Stimulated activated CD4-positive, alpha-beta T cell treated with anti-CD3 and anti-CD28 coated beads, Interleukin-1b, Interleukin-23, amount 100 ng/mL, for 48 hours (primary cell): ENCODE measurements around the gene IL1R1.
A peak's percentile ranks its signal among the peaks of the same experiment; 100 is the strongest.

Source experiments
- DNase-seq: peaks from one replicate; pipeline ENCODE4 v3.0.0-alpha.2; 2020

Gene IL1R1

DNA sequence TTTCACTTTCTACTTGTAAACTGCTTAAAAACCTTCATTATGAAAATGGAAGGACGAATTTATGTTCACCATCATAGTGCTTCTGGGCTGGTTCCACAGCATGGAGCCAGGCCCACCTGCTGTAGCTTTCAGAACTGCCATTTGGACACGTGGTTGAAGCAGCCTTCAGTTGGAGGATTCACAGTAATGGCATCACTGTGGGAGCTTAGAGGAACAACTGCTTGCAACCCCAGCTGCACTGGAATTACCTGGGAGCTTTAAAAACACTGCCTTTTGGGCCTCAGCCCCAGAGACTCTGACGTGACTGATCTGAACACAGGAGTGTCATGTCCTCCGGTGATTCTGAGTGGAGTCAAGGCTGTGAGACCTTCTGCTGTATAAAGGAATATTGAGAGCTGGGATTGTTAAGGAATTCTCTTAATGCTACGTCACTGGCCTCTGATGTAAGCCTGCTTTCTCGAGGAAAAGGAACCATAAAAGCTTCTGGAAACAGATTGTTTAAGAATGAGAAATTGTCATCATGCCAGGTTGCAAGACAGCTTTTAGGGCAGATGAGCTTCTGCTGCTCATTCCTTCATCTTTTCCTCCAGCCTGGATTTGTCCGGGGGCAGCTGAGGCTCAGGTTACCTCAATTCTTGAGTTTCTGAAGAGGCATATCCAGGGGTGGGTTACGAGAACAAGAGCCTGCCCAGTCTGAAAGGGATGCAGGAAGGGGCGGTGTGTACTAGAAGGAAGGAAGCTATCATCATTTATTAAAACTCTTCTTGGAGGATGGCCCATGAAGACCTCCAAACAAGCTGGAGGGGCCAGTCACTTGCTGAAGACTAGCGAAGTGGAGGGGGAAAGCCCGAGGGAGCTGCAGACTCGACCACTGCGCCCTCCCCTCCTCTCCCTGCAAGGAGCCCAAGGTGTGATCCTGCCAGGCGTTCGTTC lies 1.3 kb upstream of the IL1R1 start:
- no peak for DNase-seq

DNA sequence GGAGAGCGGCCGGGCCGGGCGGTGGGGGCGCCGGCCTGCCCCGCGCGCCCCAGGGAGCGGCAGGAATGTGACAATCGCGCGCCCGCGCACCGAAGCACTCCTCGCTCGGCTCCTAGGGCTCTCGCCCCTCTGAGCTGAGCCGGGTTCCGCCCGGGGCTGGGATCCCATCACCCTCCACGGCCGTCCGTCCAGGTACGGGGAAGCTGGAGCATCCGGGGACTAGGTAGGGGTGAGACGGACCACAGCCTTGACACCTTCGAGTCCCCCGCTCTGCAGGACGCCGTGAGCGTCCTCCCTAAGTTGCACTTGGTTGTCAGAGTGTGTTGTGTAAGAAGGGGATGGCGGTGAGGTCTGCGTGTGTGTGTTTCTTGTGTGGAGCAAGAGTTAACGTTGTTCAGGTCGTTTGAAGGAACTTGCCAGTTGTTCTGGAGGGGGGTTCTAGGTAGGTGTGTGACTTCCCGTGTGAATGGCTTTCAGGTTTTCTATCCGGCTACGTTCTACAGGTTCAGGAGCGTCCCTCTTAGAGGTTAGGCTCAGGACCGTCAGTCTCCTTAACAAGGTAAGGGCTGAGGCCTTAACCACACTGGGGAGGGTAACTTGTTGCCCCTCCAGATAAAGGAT lies 393 bp downstream of the IL1R1 start:
- no peak for DNase-seq

DNA sequence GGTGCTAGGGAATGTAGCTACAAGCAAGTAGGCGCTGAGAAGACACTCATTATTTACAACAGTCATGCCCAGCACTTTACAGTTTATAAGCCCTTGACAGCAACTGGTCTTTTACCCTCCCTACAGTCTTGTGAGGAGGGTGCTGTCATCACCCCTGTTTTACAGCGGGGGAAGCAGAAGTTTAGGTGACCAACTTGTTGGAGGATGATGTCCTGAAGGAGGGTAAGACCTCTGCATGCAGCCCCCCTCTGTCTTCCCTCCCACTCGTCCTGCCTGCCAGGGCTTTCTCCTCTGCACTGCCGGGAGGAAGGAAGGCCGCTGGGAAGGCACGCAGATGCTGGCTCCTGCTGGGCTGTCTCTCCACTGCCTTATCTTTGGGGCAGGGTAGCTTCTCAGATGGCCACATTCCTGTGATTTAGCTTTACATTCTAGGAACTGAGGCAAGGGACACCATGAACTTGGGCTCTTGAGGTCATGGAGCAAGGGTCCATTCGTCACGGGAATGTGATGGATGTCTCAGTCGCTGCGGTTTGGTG lies 972 bp downstream of the IL1R1 start:
- DNase-seq, result no peak

DNA sequence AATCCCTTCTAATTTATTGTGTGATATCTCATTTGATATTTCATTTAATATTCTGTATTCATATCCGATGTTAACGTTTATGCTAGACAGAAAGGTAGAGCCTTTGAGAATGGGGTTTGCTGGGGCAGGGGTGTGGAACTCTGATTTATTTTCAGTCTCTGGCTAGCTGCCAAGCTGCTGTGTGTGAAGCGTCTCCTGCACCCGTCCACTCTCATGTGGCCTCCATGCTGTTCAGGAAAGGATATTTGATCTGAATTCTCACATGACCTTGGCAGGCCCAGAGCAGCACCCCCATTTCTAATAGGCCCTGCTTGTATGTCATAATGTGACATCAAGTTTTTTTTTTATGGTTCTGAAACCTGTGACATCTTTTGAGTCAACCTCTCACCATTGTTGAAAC lies 1.6 kb downstream of the IL1R1 start:
- no peak for DNase-seq

DNA sequence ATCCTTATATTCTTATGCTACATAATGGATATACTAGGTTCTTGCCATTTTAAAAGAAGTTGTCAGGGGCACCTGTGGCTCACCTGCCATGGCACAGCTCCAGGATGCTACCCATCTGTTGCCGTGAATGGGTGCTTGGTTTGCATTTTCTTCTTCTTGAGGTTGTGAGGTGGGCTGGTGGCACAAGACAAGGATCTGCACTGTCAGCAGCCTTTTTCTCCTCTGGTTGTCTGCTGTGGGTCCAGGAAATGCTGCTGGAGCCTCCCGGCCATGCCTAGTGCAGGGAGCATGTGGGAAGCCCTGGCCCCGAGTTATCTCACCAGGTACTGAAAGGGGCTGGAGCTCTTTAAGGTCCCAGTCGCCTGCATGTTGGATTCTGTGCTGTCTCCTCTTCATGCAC lies 2.6 kb downstream of the IL1R1 start:
- no peak for DNase-seq

DNA sequence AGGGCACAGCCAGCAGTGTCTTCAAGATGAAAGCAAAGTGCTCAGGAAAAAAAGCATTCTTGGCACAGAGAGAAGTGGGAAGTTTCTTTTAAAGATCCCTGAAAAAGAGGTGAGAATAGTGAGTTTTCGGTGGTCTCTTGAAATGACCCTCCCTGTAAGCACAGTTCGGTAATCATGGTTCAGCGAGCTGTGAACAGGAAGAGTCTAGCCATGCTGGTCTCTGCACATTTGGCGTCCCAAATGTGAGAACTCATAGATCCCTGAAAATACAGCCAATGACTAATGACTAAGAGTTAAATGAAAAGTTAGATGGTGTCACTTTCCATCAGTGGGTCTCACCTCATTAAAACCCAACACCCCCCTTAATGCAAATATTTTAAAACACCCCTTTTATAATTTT lies 3.4 kb downstream of the IL1R1 start:
- DNase-seq, result no peak

DNA sequence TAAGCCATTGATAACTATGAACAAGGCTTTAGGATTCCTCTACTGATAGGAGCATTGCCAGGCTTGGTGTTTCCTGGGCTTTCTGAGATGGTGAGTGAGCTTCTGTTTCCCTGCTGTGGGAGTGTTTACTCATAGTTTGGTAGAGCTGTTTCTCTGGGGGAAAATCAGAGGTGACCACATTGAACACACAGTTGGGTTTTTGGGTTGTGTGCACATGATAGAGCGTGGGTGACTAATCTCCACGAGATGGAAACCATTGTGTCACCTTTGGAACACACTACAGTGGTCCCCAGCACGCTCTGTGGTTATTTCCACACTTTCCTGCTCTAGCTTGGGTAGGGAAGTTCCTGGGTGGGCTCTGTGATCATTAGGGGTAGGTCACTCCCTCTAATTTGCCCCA lies 5.4 kb downstream of the IL1R1 start:
- peak; percentile 73 for DNase-seq

DNA sequence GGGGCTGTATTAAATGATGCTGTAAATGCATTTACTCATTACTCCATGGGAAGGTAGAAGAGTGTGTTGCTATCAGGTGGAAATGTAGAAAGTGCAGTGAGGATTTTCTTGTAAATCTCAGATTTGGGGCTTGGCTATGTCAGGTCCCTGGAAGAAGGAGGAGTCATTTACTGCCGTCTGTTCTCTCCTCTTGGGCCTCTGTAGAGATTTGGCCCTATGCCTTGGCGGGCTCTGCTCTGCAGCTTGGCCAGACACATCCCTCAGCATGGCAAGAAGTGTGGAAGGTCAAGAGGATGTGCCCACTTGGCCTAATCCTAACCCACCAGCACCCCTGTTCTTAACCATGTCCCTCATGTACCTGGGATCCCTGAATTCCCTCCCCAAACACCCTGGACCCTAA lies 6.7 kb downstream of the IL1R1 start:
- no peak for DNase-seq

DNA sequence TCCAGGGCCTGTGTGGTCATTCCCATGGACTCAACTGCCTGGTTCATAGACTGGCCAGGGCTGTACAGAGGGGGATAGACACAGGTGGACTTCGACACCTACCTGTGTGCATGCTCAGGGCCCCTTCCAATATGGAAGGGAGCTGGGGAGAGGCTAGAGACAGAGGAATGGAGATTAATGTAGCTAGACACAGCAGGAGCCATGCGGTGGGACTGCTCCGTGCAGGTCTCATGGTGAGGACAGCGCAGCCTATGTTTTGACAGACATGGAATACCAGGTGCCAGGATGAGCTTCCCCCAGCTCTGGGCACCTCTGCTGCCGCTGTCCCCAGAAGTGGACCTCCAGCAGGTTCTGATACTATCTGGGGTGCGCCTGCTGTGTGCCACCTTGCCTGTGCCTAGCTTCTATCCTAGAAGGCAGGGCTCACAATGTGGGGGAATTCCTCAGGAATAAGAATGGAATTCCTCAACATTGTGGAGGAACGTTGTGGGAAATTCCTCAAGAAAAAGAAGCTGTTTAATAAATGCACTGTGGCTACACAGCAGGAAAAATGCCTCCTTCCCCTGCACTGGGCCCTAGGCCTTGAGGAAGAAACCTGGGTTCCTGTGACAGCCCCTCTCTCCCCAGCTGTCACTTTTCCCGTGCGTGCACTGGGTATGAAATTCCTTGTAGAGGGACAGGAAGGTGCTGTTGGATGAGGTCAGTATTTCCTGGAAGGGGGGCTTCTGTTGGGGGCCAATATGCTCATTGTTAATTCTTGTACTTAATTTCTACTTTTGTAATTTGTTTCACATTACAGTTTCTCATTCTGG lies 7.3 kb downstream of the IL1R1 start:
- no peak for DNase-seq

DNA sequence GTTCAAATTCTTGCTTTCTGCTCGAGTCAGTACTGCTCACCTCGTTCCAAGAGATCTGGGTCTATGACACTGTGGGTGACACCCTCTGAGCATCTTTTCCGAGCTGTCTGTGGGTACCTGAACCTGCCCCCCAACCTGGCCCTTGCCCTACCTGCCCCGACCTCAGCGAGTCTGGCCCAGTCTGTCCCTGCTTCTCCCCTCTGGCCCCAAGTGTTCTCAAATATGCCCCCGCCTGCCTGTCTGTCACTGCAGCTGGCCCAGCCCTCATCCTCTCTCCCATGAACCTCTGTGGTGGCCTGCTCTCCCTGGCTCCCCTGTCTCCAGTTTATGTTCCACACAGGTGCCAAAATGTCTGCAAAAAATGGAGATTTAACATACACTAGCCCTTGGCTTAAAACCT lies 11.8 kb downstream of the IL1R1 start:
- DNase-seq, result no peak

DNA sequence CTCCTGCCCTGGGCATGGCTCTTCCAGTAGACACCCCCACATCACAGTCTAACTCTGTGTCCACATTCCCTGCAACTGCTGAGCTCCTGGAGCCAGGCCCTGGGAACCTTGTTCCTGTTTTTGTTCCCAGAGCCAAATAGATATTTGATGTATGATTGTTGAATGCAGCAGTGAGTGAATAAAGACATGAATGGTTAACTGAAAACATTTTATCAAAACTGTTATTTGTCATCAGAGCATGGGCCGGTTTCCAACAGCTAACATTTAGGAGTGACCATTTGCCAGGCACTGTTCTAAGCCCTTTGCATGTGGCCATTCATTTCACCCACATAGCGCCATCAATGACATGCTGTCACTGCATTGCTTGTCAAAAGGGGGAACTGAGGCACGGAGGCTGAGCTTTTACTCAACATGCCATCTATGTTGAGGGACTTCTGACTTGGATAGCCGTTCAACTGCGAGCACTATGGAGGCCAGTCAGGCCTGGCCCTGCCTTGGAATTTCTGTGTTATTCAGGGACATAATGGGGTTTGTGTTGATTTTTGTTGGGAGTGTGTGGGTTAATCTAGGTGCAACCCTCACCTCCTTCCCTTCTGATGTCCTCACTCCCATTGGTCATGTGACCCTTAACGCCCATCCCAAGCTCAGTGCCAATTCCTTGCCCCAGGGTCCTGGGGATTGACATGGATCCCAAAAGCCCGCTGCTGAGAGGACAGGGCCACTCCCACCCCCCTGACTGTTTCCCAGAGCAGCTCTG lies 12.6 kb downstream of the IL1R1 start:
- DNase-seq, result no peak

DNA sequence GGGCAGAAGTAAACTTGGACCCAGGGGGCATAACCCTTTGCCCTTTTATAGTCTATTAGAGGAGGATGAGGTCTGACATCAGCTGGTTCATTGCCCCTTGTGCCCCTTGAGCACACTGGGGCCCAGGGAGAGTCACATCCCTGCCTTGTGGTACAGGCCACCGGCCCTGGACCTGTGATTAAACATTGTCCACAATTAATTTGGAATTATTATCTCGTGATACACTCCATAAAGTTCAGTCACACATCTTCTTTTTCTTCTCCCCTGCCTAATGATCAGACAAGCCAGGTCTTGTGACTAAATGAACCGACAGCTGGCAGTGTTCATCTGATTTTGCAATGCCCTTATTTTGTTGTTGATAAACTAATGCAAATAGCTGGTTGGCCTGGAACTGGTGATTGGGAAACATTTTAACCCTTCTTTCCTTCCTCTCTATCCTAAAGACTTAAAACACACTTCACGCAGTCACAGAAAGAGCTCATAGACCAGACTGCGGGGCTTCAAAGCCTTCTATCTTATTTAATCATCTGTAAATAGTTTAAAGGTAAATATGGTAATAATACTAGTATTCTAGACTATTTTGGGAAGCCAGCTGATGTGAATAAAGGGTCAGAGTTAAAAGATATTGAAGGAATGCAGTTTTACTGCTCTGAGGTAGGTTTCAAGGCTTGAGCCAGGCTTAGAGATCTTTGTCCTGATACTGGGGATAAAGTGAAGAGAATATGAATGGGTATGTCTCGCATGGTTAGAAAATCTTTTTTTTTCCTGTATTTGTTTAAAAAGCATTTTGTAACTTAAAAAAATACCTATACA lies 13.4 kb downstream of the IL1R1 start:
- DNase-seq, result no peak

DNA sequence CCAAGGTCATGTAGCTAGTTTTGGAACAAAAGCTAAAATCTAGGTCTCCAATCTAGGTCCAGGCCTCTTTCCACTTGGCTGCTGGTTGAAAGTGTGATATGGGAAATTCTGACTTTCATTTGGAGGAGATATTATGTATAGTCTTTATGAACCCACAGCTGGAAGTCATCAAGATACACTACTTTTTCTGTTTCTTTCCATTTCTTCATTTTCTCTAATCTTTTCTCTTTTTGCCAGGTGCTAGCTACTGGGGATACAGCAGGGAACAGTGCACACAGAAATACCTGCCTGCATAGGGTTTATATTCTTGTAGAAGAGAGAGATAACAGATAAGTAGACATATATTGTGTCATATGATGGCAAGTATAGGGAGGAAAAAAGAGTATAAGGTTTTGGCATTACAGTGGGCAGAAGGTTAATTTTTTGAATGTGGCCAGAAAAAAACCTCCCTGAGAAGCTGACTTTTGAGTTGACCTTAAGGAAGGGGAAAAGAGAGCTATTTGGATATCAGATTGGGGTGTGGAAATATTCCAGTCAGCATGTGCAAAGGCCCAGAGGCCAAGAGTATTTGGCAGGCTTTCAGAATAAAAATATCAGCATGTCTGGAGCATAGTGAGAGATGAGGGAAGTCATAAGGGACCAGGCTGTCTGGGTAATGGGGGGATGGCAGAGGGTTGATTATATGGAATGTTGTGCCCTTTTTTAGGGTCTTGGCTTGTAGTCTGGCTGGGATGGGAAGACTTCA lies 15.6 kb downstream of the IL1R1 start:
- no peak for DNase-seq

DNA sequence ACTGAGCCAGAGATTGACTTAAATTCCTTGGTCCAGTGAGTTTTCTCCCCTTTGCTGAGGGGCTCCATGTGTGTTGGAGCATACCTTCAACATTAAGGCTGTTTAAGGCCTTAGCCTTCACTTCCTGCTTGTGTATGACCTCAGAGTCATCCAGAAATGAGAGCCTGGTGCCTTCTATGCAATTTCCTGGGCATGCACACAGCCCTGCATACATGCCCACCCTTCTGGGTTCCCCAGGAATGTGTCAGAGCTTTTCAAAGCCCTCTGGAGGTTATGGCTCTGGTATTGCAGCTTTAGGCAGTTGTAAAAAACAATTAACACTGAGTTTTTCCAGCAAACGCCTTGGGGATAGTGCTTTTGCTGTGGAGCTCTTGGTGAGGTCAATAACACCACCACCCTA lies 16.7 kb downstream of the IL1R1 start:
- no peak for DNase-seq

DNA sequence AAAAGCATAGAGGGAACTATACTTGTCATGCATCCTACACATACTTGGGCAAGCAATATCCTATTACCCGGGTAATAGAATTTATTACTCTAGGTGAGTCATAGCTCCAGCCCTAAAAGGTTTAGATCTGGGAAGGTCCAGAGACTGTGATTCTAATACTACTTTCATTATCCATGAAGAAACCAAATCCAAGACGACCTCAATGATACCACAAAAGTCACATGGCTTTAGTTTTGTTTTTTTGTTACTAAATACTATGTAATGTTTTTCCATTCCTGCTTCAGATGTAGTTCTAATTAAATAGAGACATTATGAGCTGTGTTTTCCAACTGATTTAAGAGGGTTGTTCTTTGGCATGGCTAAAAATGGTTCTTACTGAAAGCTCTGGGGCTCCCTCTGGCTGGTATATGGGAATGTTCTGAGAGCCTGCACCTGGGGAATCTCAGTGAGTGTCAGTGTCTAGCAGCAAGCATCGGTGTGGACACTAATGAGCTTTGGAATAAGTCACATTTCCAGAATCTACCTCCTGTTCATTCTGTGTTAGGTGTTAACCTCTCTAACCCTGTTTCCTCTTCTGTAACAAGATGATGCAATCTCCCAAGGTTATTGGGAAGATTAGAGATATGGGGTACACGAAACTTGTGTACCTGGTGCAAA lies 23.8 kb downstream of the IL1R1 start:
- DNase-seq, result no peak

DNA sequence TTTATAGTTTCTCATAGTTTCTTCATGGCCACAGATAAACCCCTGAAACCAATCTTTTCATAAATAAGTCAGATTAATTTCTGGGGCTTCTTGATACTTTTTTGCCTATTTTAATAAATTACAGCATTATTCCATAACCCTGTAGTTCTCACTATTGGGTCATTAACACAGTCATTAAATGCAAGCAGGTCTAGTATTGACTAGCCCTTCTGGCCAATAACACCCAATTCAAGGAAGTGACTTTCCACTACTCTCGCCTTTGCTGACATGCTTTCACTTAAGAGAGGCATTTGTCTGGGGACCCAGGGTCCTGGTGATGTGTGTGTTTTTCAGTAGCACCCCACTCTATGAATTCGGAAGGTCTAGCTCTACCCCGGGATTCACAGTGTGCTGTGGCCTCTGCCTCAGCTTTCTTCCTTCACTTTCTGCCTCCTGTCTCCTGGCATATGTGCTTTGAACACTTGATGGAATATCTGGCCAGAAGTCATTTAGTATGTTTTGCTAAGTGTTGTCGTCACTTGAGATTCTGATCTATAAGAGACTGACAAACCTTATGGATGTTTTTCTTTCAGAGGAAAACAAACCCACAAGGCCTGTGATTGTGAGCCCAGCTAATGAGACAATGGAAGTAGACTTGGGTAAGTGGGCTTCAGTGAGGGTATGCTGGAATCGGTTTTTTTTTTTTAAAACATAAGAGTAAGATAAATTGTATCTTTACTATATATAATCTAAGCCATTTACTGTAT lies 25.7 kb downstream of the IL1R1 start:
- DNase-seq, result no peak

DNA sequence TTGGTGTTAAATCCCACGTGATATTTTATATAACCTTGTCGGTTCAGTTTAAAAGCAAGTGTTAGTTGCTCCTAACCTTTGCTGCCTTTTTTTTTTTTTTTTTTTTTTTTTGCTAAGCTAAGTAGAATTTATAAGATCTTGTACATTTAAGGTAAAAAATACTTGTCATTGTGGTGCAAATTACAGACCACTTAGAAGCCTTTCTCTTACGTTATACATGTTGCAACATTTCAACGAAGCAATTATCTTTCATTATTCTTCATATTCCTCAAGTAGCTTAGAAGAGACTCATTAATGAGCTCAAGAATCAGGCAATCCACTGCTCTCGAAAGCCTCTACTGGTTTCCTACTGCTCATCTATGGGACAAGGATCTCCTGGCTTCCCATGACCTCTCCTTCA lies 29.4 kb downstream of the IL1R1 start:
- no peak for DNase-seq

DNA sequence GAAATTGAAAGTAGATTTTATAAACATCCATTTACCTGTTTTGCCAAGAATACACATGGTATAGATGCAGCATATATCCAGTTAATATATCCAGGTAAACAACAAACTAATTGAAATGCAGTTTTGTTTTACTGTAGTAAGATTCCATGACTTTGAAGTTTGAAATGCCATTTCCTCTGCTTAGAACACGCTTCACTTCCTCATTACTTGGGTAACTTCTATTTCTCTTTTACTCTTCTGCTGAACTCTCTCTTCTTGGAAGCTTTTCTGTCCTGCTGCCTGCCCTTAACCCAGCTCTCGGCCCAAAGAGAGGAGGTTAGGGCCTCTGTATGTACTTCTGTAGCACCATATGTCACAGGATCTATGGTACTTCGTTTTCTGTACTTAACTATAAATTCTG lies 30.2 kb downstream of the IL1R1 start:
- DNase-seq, result no peak

DNA sequence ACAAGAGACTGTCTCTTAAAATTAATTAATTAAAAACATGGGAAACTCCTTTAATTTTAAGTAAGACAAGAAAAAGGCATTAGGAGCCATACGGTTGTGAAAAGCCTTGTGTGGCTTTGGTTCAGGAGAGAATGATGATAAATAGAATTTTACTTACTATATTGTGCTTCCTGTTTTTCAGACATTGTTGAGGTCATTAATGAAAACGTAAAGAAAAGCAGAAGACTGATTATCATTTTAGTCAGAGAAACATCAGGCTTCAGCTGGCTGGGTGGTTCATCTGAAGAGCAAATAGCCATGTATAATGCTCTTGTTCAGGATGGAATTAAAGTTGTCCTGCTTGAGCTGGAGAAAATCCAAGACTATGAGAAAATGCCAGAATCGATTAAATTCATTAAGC lies 33.6 kb downstream of the IL1R1 start:
- no peak for DNase-seq
